Activated CD4-positive, alpha-beta T cell treated with anti-CD3 and anti-CD28 coated beads for 24 hours (primary cell): Measurements from ENCODE around the gene RILP.

Experiments used
- DNase-seq, 2 donors: peaks; one replicate each; pipeline ENCODE4 v3.0.0-alpha.2; 2020; ENCODE audit warnings: low read depth in 2 of 2

Gene RILP

DNA sequence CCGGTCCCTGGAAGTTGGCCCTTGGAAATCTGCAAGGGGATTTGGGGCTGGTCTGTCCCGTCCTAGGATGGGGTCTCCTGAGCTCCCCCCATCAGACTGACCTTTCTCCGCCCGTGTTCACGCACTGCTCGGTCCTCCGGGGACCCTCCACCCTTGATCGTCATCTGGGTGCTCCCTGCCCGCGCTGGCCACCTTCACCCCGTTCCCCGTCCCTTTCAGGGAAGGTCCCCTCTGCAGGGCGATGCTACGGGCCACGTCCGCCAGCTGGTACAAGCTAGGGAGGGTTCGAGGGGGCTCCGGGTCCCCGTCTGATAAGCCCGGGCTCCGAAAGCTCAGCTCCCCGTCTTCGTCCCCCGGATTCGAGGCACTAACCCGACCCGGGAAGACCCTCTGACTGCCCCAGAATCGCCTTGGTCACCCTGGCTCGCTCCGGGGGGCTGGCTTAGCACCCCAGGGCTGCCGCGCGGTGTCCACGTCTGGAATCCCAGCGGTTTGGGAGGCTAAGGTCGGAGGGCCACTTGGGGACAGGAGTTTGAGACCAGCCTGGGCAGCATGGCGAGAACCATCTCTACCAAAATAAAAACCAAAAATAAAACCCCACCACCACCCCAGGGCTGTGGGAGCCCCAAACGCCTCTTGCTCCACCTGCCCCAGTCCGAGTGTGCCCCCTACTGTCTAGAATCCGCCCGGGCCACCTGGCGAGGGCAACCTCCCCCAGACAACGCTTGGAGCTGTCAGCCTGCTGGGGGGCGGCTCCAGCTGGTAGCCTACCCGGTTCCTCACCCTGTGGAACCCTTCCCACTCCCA, 20.0 kb downstream of the RILP start:
- peak; percentile 69 to 77 for DNase-seq

DNA sequence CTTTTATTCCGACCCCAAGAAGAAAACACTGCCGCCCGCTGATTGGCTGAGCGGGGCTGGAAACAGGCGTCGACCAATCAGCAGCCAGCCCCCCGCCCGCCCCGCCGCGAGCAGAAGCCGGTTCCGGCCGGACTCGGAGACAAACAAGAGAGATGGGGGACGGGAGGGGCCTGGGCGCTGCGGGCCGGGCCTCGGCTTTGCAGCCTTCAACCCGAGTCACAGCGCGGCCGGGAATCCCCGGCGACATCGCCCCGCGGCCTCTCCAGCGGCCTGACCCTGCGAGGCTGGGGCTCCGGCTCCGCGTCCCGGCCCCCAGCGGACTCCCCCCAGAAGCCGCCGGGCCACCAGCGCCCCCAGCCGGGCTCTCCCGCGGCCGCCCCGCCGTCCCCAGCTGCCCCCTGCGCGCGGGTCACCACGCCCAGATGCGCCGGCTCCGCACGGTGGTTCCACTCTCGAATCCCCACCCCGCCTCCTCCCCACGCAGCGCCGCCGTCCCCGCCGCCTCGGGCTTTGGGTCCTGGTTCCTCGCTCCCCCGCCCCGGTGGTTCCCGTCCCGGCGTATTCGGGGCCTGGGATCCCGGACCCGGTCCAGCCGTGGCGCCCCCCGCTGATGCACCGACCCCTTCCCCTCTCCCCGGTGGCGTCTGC, 20.7 kb downstream of the RILP start:
- DNase-seq = peak; percentile 80 to 82

DNA sequence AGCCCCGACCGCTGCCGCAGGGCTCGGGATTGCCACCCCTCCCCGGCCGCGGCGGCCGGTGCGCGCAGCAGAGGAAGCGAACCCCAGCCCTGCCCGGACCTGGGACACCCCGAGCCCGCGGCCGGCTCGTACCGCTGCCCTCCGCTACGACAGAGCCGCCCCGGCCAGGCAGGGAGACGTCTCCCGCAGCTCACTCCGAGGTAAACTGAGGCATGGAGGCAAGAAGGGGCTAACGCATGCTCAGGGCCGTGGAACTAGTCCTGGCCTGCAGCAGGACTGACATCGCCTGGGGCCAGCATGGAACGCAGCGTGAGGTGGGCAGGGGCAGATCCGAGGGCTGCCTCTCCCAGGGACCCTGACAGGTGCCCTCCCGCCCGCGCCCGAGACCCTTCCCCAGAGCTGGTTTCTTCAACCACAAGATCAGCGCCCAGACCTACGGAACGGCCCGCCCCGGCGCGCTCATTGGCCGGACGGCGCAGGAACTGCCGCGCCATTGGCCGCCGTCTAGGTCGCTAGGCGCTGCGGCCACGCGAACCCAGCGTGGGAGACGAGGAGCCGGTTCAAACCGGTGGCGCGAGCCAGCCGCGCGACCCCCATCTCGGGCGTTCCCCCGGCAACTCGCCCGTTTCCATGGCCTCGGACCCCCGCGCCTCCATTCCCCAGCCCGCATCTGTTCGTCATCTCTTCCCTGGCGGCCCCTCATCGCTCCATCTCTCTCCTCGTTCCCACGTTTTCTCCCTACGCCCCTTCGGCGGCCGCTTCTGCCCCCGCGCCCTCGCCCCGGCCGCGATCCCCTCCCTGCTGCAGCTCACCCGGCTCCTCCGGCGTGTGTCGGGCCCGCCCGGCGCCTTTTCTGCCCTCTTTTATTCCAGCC, 21.4 kb downstream of the RILP start, which contains the start of gene SLC43A2:
TSS of gene SLC43A2 (minus strand) at position 853 of the 874 bp plus-strand sequence. CDS start 960 bp downstream, outside the sequence.
- peak; percentile 54 to 60 for DNase-seq

DNA sequence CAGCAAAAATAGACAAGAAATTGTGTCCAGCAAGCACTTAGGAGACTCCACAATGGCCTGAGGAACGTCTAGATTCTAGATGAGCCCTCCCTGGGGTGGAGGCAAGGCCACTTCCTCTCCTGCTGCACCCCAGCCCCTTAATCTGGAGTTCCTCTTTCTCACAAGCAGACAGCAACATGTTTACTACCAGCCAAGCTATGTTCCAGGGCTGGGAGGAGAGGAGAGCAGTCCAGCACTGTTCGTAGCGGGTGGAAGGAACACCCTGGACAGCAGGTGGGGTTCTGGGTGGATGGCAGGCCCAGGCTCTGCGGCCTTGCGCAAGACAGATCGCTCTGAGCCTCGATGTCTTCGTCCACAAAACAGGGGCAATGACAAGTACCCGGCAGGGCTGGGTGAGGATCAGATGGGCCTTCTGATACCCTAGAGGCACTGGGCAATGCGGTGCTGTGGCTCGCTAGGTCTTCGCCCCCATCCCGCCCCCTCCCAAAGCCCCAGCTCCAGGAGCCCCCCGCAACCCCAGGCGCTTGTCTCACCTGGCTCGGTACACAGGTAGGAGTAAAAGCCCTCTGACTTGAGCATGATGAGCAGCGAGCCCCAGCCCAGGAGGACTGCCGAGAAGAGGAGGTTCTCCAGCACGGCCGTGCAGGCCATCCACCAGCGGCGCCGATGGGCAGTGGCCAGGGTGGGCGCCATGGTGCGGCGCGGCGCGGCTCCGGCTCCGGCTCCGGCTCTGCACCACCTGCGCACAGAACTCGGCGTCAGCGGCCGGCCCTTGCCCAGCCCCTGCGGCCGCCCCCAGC, 22.3 kb downstream of the RILP start:
- DNase-seq = no peak

DNA sequence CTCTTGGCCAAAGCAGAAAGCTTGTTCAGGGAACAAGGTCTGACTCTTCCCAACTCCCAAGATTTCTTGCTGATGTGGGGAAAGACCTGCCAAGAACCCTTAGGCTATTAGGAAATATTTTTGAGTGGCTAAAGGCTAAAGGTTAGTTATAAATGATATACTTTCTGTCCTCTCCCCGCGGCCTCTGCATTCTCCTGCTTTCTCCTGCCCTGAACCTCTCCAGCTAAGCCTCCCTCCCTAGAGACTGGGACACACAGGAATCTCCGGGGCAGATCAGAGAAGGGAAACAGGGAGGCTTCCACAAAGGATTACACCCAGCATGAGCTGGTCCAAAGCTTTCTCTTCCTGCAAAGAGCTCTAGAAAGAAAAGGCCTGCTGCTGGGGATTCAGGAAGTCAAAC, 23.3 kb downstream of the RILP start:
- DNase-seq = no peak

DNA sequence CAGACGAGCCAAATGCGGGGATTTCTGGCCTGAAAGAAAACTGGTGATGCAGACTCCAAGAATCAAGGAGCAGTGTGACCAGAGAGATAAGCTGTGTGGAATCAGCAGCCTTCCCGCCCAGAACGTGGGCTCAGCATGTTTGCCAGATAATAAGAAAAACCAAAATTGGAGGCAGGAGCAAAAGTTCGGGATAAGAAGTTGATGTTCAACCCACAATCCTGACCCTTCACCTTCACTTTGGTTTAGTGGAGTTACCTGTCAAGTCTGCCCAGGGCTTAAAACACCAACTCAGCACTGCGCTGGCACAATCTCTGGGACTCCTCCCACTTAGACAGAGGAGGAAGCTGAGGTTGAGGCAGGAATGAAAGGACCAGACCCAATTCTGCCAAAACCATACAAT, 24.1 kb downstream of the RILP start:
- no peak for DNase-seq

DNA sequence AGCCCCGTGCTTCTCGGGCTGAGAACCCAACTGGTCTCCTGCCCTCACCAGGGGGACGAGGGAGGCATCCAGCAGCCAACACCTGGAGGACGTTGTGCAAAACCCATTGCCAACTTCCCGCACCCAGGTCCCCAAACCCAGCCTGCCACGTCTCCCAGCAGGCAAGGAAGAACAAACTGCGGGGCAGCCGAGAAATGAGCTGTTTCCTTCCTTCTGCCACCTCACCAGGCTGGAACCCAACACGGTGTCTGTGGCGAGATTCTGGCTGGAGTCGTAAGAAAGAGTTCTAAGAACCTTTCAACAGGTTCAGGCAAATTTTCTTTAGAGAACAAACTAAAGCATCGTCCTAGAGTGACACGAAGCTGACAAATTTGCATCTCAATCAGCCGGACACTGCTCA, 24.6 kb downstream of the RILP start:
- no peak for DNase-seq

DNA sequence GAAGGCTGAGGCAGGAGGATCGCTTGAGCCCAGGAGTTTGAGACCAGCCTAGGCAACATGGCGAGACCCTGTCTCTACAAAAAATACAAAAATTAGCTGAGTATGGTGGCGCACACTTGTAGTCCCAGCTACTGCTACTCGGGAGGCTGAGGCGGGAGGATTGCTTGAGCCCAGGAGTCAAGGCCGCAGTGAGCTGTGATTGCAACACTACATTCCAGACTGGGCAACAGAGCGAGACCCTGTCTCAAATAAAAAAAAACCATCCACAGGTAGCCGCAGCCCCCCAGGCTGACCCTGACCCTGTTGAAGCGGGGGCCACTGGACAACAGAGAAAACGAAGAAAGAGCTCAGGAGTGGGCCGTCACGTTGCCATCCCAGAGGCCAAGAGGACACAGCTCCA, 25.0 kb downstream of the RILP start:
- no peak for DNase-seq

DNA sequence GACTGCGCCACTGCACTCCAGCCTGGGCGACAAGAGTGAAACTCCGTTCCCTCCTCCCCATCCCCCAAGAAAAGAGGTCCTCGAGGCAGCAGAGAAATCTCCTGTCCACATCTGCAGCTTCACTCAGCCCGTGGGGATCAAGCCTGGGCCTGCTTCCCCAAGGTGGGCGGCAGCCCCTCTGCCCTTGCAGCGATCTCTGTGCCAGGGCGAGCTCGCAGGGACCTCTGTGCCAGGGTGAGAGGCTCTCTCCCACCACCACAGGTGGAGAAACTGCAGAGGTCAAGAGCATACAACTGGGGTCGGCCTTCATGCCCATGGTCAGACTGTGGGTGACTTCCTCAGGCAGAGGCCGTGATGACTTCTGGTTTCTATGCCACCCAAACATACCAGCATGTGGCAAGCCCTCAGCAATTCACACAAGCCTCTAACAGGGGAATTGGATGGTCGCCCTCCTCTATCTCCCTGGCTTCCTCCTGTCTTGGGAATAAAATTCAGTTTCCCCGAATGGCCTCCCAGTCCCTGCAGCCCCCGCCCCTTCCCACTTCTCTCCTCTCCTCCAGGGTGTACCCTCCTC, 26.5 kb downstream of the RILP start:
- DNase-seq = no peak

DNA sequence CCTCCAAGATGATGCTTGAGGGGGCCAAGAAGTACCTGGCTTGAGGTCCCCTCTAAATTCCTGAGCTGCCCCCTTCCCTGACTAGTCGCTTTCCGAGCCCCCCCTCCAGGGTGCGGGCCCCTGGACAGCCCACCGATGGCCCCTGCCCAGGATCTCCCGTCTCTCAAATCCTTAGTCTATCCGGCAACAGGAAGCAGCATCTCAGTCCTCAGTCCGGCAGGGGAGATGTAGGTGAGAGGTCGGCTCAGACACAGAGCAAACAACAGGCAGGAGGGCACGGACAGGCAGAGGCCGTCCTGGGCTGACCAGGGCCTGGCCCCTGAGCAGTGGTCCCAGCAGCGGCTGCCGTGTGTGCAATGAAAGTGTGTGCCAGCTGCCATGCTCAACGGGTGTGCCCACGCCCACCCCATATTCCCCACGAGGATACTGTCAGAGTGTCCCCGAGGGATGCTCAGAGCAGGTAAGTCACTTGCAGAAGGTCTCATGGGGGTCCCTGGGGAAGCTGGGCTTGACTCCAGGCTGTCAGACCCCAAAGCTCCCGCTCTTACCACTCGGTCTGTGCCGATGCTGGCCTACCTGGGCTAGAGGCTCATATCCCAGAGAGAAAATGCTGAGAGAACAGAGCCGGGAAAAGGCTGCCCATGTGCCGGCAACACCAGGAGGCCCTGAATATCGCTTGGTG, 28.3 kb downstream of the RILP start:
- DNase-seq = no peak

DNA sequence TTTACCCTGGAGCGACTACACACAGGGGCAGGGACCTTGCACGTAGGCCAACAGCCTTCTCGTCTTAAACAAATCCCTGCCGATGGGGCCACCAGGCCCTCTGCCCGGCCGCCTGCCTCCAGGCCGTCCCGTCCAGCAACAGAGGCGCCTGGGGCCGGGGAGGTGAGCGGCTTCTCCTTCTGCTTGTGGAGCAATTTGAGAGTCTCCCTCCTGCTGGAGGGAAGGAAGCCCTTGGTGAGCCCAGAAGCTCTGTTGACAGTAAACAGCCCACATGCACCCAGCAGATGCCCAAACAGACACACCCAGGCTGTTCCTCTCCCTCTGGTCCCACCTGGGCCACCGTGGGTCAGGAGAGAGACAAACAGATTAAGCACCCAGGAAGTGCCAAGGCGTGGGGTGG, 29.2 kb downstream of the RILP start:
- DNase-seq = no peak

DNA sequence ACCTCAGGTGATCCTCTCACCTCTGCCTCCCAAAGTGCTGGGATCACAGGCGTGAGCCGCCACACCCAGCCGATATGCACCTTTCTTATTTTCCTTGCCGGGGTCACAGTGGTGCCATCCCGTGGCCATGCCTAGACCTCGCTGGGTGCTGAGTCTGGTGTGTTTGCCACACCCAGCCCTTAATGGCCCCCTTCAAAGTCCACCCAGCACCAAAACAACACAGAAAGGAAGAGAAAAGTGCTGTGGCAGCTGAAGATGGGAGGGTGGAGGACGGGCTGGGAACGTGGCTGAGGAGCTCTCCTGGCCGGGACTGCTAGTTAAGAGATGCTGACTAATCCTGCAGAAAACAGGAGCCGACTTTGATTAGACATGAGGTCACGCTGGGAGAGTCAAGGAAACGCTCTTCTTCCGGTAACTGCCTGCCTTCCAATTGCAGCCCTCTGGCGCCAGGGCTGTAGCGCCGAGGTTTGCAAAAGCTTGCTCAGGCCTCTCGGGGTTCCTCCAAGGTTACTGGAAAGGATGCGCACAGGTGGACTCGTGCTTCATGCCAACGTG, 32.0 kb downstream of the RILP start:
- DNase-seq = no peak

DNA sequence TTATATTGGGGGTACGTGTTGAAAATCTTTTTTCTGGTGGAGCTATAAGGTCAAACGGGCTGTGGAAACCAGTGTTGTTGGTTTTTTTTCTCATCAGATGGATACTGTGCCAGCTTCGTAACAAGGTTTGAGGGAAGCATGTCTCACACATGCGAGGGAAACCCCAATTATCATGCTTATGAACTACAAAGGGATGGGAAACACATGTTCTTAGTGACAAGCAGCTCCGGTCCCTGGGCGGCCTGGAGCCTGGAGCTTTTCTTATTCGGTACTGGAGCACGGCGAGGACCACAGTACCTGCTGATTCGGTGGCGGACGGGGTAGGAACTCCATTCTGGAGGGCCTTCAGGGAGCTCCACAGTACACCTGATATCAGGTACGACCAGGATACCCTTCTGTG, 33.6 kb downstream of the RILP start:
- DNase-seq = no peak

DNA sequence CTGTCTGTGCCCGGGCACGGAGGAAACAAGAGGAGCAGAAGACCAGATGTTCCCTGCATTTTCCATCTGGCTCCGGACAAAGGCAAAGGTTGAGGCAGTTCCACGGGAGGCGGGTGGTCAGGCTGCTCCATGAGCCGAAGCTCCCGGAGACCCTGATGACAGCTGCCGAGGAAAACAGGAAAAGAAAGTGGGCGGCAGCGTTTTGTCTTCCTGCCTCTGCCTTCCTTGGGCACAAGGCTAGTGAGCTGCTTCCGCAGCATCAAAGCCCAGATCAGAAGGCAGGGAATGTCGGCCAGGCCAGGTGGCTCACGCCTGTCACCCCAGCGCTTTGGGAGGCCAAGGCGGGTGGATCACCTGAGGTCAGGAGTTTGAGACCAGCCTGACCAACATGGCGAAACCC, 37.3 kb downstream of the RILP start:
- DNase-seq = no peak

DNA sequence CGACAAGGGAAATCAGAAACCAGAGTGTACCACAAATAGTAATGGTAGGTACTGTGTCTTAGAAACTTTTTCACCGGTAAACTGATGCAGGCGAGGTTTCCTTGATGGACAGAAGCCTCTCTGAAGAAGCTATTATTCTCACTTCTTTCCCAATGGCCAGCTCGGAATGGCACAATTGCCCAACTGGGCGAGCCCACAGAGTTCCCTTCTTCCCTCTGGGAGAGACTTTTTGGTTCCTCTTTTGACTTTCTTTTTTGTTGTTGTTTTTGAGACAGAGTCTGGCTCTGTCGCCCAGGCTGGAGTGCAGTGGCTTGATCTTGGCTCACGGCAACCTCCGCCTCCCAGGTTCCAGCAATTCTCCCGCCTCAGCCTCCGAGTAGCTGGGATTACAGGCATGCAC, 38.0 kb downstream of the RILP start:
- DNase-seq = no peak

DNA sequence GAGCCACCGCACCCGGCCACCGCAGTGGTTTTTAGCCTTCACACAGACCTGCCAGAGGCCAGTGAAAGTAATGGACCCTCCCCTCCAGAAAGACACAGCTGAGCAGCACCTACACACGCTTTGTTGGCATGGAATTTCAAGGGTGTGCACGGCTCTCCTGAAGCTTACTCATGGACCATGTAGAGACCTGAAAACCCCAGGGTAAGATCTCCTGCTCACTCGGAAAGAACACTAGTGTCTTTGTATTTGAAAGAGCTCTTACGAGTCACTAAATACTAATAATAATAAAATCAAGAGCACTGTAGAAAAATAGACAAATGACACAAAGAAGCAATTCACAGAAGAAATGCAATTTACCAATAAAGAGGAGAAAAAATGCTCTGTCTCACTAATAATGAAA, 41.0 kb downstream of the RILP start:
- no peak for DNase-seq

DNA sequence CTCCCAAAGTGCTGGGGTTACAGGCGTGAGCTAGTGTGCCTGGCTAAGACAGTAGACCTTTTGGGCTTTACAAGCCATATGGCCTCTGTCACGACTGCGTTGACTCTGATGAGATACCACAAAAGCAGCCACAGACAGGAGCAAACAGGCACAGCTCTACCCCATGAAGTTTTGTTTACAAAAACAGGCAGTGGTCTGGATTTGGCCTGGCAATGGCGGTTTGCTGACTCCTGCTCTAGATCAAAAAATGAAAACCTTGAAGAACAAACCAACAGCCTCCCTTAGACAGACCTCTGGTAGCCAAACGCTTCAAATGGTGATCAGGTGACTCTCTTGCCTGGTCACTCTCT, 41.7 kb downstream of the RILP start:
- no peak for DNase-seq

DNA sequence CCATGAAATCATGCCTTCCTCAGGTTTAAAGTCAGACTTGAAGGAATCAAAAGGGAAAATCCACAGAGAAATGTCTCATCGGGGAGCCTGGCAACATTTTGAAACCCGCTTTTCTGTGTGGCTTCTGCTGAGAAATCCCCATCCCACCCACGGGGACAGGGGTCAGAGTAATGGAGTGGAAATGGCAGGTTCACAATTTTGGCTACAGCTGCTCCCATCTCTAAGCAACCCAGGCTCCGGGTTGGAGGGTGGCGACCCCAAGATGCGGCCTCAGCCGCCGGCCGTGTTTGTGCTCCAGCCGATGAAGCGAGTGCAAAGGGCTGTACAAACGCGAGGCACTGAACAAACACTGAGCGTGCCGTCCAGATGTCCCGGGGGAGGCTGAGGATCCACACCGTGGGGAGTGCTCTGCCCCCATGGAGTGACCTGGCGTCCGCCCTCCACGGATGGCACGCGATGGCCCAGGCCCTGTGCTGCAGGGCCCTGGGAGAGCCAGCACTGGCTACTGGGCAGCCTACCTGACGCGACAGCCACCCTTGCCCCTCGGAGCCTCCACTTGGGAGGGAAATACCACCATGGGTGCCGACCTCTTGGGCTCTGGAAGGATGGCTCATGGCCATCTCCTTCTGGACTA, 43.2 kb downstream of the RILP start:
- DNase-seq = no peak

DNA sequence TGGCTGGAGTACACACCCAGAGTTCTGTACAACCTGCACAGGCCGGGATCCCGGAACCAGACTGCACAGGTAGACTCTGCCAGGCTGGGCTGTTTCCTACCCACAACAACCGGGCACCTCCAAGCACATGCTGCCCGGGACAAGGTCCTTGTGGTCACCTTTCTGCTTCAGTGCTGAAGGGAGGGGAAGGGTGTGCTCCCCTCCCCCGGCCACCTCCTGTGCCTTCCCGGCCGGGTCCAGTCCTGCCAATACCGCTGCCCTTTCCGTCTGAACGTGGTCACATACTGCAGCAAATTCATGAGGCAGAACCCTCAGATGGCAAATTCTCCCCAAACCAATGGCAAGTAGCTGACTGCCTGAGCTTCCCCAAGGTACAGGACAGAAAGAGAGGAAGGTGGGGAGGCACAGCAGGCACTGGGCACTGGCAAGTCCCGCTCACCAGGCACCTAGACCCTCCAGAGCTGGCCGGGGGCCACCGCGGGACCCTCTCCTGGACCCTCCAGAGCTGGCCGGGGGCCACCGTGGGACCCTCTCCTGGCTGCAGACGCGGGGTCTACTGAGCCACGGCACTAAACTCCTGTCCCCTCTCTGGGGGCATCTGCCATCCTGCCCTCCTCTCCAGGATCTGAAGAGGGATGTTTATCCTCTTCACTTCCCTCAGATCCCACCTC, 43.9 kb downstream of the RILP start:
- no peak for DNase-seq
